HCT116 (cell line): ENCODE results near the gene CACNA1C.

ENCODE experiments used
- CBX3 ChIP-seq: IDR thresholded peaks from 2 replicates; pipeline ENCODE4 v1.6.1; 2012; ENCODE audit warnings: low read depth
- EZH2 ChIP-seq: fragments of 200-600 bp; sonication (generic); IDR thresholded peaks from 2 replicates; pipeline ENCODE4 v1.6.1; 2017; ENCODE audit warnings: antibody characterized with exemption, mixed run types
- POLR2A ChIP-seq: IDR thresholded peaks from 2 replicates; pipeline ENCODE4 v1.7.0; 2011; ENCODE audit warnings: borderline replicate concordance; ENCODE audit not compliant: insufficient read depth, insufficient read length; ENCODE audit errors: extremely low read depth
- RAD21 ChIP-seq: IDR thresholded peaks from 2 replicates; pipeline ENCODE4 v1.6.1; 2012; ENCODE audit warnings: low read depth, mild to moderate bottlenecking
- YY1 ChIP-seq: IDR thresholded peaks from 2 replicates; pipeline ENCODE4 v1.6.1; 2011; ENCODE audit warnings: low read length, low read depth, moderate library complexity, mild to moderate bottlenecking; ENCODE audit not compliant: insufficient replicate concordance; ENCODE audit errors: extremely low read depth
- TF ChIP-seq, protein P1 (sequence below), 3 experiments: fragments of 200-600 bp in 1 of 3; sonication (generic) in 1 of 3; IDR thresholded peaks in 2 of 3; conservative IDR thresholded peaks in 1 of 3; 2 replicates each; pipeline ENCODE4 v1.5.1; 2012 to 2017; ENCODE audit warnings: low read depth in 2 of 3, low read length in 2 of 3, antibody characterized with exemption in 1 of 3, borderline replicate concordance in 1 of 3, control low read depth in 1 of 3, mild to moderate bottlenecking in 1 of 3, mixed read lengths in 1 of 3, mixed run types in 1 of 3, moderate library complexity in 1 of 3; ENCODE audit not compliant: insufficient read depth in 1 of 3
- TF ChIP-seq, protein P2 (sequence below): IDR thresholded peaks from 2 replicates; pipeline ENCODE4 v1.6.1; 2012
- TF ChIP-seq, protein P3 (sequence below): IDR thresholded peaks from 2 replicates; pipeline ENCODE4 v1.6.1; 2012; ENCODE audit warnings: low read depth

DNA sequence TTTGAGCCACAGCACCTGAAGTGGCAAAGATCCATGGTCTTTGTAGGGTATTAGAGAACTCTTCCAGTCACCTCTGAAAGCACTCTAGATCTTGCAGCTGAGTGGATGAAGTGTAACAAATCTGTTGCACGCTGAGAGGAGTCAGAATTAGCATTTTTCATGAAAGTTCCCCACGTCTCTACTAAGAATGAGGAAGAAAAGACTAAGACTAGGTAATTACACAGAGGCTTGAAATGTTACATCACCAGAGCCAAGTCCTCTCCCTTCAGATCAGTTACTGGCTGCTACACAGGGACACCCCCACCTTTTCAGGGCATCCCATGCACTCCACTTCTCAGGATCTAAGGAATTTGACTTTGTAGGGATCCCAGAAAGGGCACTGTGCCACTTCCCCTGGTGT lies 643.3 kb downstream of the CACNA1C start:
- TF ChIP-seq, protein P1, sequence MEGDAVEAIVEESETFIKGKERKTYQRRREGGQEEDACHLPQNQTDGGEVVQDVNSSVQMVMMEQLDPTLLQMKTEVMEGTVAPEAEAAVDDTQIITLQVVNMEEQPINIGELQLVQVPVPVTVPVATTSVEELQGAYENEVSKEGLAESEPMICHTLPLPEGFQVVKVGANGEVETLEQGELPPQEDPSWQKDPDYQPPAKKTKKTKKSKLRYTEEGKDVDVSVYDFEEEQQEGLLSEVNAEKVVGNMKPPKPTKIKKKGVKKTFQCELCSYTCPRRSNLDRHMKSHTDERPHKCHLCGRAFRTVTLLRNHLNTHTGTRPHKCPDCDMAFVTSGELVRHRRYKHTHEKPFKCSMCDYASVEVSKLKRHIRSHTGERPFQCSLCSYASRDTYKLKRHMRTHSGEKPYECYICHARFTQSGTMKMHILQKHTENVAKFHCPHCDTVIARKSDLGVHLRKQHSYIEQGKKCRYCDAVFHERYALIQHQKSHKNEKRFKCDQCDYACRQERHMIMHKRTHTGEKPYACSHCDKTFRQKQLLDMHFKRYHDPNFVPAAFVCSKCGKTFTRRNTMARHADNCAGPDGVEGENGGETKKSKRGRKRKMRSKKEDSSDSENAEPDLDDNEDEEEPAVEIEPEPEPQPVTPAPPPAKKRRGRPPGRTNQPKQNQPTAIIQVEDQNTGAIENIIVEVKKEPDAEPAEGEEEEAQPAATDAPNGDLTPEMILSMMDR (IDR thresholded peaks at IDR 0.05 in 2 of 3, conservative IDR thresholded peaks at IDR 0.05 in 1 of 3; ENCODE audit: borderline replicate concordance in 1 of 3, insufficient read depth in 1 of 3, low read depth in 2 of 3, low read length in 2 of 3) = no peak
- TF ChIP-seq CBX3 = no peak
- TF ChIP-seq RAD21 = no peak
- no peak for TF ChIP-seq POLR2A
- TF ChIP-seq EZH2 = no peak
- TF ChIP-seq, protein P2, sequence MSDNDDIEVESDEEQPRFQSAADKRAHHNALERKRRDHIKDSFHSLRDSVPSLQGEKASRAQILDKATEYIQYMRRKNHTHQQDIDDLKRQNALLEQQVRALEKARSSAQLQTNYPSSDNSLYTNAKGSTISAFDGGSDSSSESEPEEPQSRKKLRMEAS = no peak
- TF ChIP-seq YY1 = no peak
- TF ChIP-seq, protein P3, sequence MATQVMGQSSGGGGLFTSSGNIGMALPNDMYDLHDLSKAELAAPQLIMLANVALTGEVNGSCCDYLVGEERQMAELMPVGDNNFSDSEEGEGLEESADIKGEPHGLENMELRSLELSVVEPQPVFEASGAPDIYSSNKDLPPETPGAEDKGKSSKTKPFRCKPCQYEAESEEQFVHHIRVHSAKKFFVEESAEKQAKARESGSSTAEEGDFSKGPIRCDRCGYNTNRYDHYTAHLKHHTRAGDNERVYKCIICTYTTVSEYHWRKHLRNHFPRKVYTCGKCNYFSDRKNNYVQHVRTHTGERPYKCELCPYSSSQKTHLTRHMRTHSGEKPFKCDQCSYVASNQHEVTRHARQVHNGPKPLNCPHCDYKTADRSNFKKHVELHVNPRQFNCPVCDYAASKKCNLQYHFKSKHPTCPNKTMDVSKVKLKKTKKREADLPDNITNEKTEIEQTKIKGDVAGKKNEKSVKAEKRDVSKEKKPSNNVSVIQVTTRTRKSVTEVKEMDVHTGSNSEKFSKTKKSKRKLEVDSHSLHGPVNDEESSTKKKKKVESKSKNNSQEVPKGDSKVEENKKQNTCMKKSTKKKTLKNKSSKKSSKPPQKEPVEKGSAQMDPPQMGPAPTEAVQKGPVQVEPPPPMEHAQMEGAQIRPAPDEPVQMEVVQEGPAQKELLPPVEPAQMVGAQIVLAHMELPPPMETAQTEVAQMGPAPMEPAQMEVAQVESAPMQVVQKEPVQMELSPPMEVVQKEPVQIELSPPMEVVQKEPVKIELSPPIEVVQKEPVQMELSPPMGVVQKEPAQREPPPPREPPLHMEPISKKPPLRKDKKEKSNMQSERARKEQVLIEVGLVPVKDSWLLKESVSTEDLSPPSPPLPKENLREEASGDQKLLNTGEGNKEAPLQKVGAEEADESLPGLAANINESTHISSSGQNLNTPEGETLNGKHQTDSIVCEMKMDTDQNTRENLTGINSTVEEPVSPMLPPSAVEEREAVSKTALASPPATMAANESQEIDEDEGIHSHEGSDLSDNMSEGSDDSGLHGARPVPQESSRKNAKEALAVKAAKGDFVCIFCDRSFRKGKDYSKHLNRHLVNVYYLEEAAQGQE = no peak
